HCT116 (cell line): Measurements from ENCODE around the gene BAD. TPM values are rescaled to one million over a fixed set of nuclear protein-coding genes. Genes with fewer than 3 reads are reported as not detected.

Experiments
- ATAC-seq: fragments of 200-7000 bp; cut with Tn5 transposase; 2 replicates; pipeline ENCODE4 v1.9.1; 2020; ENCODE audit warnings: mild to moderate bottlenecking, moderate library complexity
- BruUV-seq: library from RNA; stranded (reverse); fragments of 400-500 nt; replicated peaks from 2 replicates; lab custom pipeline; 2021; lab: Mats Ljungman, UMichigan
- CTCF ChIA-PET: fragments of 300-600 bp; sonication (Branson Sonifier 250); formaldehyde crosslinking; loops from one replicate; lab custom pipeline; 2021; ENCODE audit warnings: antibody characterized with exemption; lab: Charles Lee
- POLR2A ChIA-PET: fragments of 300-600, 350-600 bp; sonication (Branson Sonifier 250); formaldehyde crosslinking; loops from one replicate; lab custom pipeline; 2021; ENCODE audit warnings: antibody characterized with exemption; lab: Charles Lee
- RAD21 ChIA-PET, 2 experiments: fragments of 300-600 bp; sonication (Branson Sonifier 250); formaldehyde crosslinking; loops; one replicate each; lab custom pipeline; 2023; ENCODE audit warnings: low total read pairs in 2 of 2; ENCODE audit not compliant: uncharacterized antibody in 2 of 2, unreplicated experiment in 2 of 2, low non-redundant PET in 1 of 2; lab: Charles Lee
- DNase-seq: peaks from one replicate; pipeline ENCODE4 v3.0.0-alpha.2; 2010; ENCODE audit warnings: low read depth, low spot score
- H2AFZ ChIP-seq: fragments of 200-600 bp; shearing (Covaris generic), sonication (generic); 2 replicates; pipeline ENCODE4 v1.6.1; 2017; ENCODE audit warnings: low read depth, mixed run types, mixed read lengths, antibody characterized with exemption, low read length; ENCODE audit not compliant: poor library complexity, severe bottlenecking
- H3K27ac ChIP-seq: 2 replicates; pipeline ENCODE4 v1.5.1; 2012; ENCODE audit warnings: low read depth, low read length
- H3K27me3 ChIP-seq: fragments of 200-600 bp; sonication (generic); 2 replicates; pipeline ENCODE4 v1.6.1; 2016; ENCODE audit warnings: mixed run types, low read length, mixed read lengths; ENCODE audit not compliant: insufficient read depth
- H3K36me3 ChIP-seq, 2 experiments: fragments of 200-500 bp in 1 of 2; fragments of 200-600 bp in 1 of 2; sonication (Bioruptor generic) in 1 of 2; sonication (generic) in 1 of 2; 2 replicates each; pipeline versions ENCODE4 v1.5.1 to v1.6.1; 2014 to 2016; ENCODE audit warnings: low read length in 2 of 2, inconsistent platforms in 1 of 2, mixed read lengths in 1 of 2, mixed run types in 1 of 2; ENCODE audit not compliant: insufficient read depth in 2 of 2, control insufficient read depth in 1 of 2
- H3K4me1 ChIP-seq, 2 experiments: fragments of 200-600 bp in 1 of 2; sonication (generic) in 1 of 2; 2 replicates each; pipeline versions ENCODE4 v1.5.1 to v1.6.1; 2012 to 2017; ENCODE audit warnings: low read length in 2 of 2, inconsistent platforms in 1 of 2, mild to moderate bottlenecking in 1 of 2, mixed read lengths in 1 of 2, mixed run types in 1 of 2, moderate library complexity in 1 of 2; ENCODE audit not compliant: insufficient read depth in 2 of 2, control insufficient read depth in 1 of 2
- H3K4me2 ChIP-seq: fragments of 200-600 bp; sonication (generic); 2 replicates; pipeline ENCODE4 v1.6.1; 2017; ENCODE audit warnings: mixed run types, low read length, mixed read lengths
- H3K4me3 ChIP-seq, 2 experiments: fragments of 200-600 bp in 1 of 2; sonication (generic) in 1 of 2; replicated peaks in 1 of 2; 2 replicates each; pipeline ENCODE4 v1.5.1; 2011 to 2016; ENCODE audit warnings: low read length in 2 of 2, control low read depth in 1 of 2, low read depth in 1 of 2, mild to moderate bottlenecking in 1 of 2, mixed read lengths in 1 of 2, mixed run types in 1 of 2
- H3K79me2 ChIP-seq: fragments of 200-600 bp; sonication (generic); 2 replicates; pipeline ENCODE4 v1.6.1; 2017; ENCODE audit warnings: mild to moderate bottlenecking, mixed run types, low read length, moderate library complexity, mixed read lengths; ENCODE audit not compliant: insufficient read depth
- H3K9ac ChIP-seq: fragments of 200-600 bp; sonication (generic); 2 replicates; pipeline ENCODE4 v1.6.1; 2016; ENCODE audit warnings: low read length, mixed read lengths
- H3K9me2 ChIP-seq: fragments of 200-600 bp; sonication (generic), shearing (Covaris generic); 2 replicates; pipeline ENCODE4 v1.6.1; 2017; ENCODE audit warnings: mixed run types, mild to moderate bottlenecking, moderate library complexity; ENCODE audit not compliant: insufficient read depth
- H3K9me3 ChIP-seq, 2 experiments: fragments of 200-500 bp in 1 of 2; fragments of 200-600 bp in 1 of 2; sonication (Bioruptor generic) in 1 of 2; sonication (generic) in 1 of 2; 2 replicates each; pipeline ENCODE4 v1.6.1; 2014 to 2017; ENCODE audit warnings: low read length in 2 of 2, mixed read lengths in 2 of 2, inconsistent platforms in 1 of 2, low read depth in 1 of 2, mild to moderate bottlenecking in 1 of 2, mixed run types in 1 of 2, moderate library complexity in 1 of 2; ENCODE audit not compliant: control insufficient read depth in 1 of 2, insufficient read depth in 1 of 2
- H4K20me1 ChIP-seq: fragments of 200-600 bp; sonication (generic), shearing (Covaris generic); 2 replicates; pipeline ENCODE4 v1.6.1; 2017; ENCODE audit warnings: mixed run types, mild to moderate bottlenecking, moderate library complexity; ENCODE audit not compliant: insufficient read depth
- EZH2 ChIP-seq: fragments of 200-600 bp; sonication (generic); IDR thresholded peaks from 2 replicates; pipeline ENCODE4 v1.6.1; 2017; ENCODE audit warnings: antibody characterized with exemption, mixed run types
- ZFX ChIP-seq: fragments of 450-650 bp; IDR thresholded peaks from 2 replicates; pipeline ENCODE4 v1.6.1; 2017
- intact Hi-C: fragments of 100-400 bp; cut with micrococcal nuclease; formaldehyde crosslinking; loops from 2 replicates; pipeline ENCODE4 v1.10.0; 2022
- total RNA-seq: library from RNA; stranded (reverse); gene quantifications from one replicate; pipeline ENCODE4 v1.2.1, GENCODE V29; 2021; ENCODE audit not compliant: unreplicated experiment

The BAD gene
- total RNA-seq, 1 experiment from 2014 or later, result 51.9 TPM

DNA sequence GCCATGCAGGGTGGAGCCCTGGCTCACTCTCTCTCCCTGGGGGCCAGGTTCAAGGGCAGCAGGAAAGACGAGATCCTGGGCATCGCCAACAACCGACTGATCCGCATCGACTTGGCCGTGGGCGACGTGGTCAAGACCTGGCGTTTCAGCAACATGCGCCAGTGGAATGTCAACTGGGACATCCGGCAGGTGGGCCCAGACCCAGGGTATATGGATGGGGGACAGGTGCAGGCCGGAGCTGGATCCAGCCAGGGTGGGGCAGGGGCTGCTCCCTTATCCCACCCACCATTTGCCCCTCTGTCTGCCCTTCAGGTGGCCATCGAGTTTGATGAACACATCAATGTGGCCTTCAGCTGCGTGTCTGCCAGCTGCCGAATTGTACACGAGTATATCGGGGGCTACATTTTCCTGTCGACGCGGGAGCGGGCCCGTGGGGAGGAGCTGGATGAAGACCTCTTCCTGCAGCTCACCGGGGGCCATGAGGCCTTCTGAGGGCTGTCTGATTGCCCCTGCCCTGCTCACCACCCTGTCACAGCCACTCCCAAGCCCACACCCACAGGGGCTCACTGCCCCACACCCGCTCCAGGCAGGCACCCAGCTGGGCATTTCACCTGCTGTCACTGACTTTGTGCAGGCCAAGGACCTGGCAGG is 61.3 kb downstream of the BAD start:
- CTCF ChIA-PET, result interaction anchor here (1.5 kb wide), 1 partner anchor 81 kb away, joined by 4 read pairs; no protein-coding TSS in a partner anchor
- Histone ChIP-seq H3K4me1 (peaks cover 9 to 22% of the 10 kb centered on the region in 2 experiments), H3K27ac (no peak overlapping the region), H3K9me3 (no peaks in the 10 kb centered on the region), H3K9ac (no peak overlapping the region), H3K79me2 (peaks cover 19% of the 10 kb centered on the region; the same call in 1 of the 2 replicates), H4K20me1 (no peaks in the 10 kb centered on the region), H3K4me3 (no peak overlapping the region), H3K27me3 (no peaks in the 10 kb centered on the region), H2AFZ (no peak overlapping the region), H3K4me2 (no peak overlapping the region), H3K36me3 (peaks cover 0 to 6% of the 10 kb centered on the region in 2 experiments; a peak in 1 of 4 replicates), H3K9me2 (no peaks in the 10 kb centered on the region)
- DNase-seq (no peak), ATAC-seq (no peak)
- RAD21 ChIA-PET, result no interaction called here
- intact Hi-C loops, result no loop called here
- TF ChIP-seq ZFX, result no peak
- TF ChIP-seq EZH2, result no peak
- POLR2A ChIA-PET, result no interaction called here
- no TSS peak for BruUV-seq

DNA sequence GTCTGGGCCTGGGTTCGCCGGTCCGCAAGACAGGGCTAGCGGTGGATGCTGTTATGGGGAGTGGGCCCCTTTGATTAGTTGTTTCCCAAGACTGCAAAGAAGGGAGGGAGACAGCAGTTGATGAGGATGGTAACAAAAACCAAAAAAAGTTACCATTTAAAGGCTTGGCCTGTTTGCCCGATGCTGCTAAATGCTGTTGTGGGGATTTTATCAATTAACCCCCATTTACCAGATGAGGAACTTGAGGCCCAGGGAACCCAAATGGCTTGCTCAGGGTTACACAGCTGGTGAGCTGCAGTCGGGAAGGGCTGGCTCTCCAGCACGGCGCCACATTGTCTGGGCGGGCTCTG is 61.8 kb downstream of the BAD start:
- ChIA-PET POLR2A (no interaction called here), CTCF (interaction anchor here (1.5 kb wide), 1 partner anchor 82 kb away, joined by 4 read pairs; no protein-coding TSS in a partner anchor), RAD21 (no interaction called here)
- Histone ChIP-seq H3K27me3 (no peaks in the 10 kb centered on the region), H3K4me2 (no peak overlapping the region), H3K9me3 (no peaks in the 10 kb centered on the region), H3K9ac (no peak overlapping the region), H3K27ac (no peak overlapping the region), H3K79me2 (peaks cover 19% of the 10 kb centered on the region; the same call in 1 of the 2 replicates), H3K4me3 (no peak overlapping the region), H3K9me2 (no peaks in the 10 kb centered on the region), H3K4me1 (peaks cover 9 to 22% of the 10 kb centered on the region in 2 experiments), H2AFZ (no peak overlapping the region), H4K20me1 (no peaks in the 10 kb centered on the region), H3K36me3 (peaks cover 0 to 6% of the 10 kb centered on the region in 2 experiments; a peak in 1 of 4 replicates)
- DNase-seq, result no peak
- TF ChIP-seq ZFX, result no peak
- BruUV-seq, result no TSS peak
- no peak for ATAC-seq
- intact Hi-C loops, result no loop called here
